HG03139 (cell line): ENCODE data around the gene ANXA5.

ENCODE experiments used
- ATAC-seq: cut with Tn5 transposase; IDR thresholded peaks from one replicate; pipeline ENCODE4 v1.9.1; 2021; ENCODE audit not compliant: unreplicated experiment

ANXA5 gene

GRCh38 chr4:121650741-121651140, 46.0 kb downstream of the ANXA5 start:
- ATAC-seq: no peak

- ATAC-seq: no peak
Measured at GRCh38 chr4:121648516-121648915, 48.3 kb downstream of the ANXA5 start.

GRCh38 chr4:121642876-121643585, 53.7 kb downstream of the ANXA5 start:
- ATAC-seq: no peak

GRCh38 chr4:121642292-121642691, 54.5 kb downstream of the ANXA5 start:
- no peak for ATAC-seq

- ATAC-seq: no peak
Measured at GRCh38 chr4:121633653-121634052, 63.1 kb downstream of the ANXA5 start.

- no peak for ATAC-seq
Measured at GRCh38 chr4:121632636-121633035, 64.1 kb downstream of the ANXA5 start.
